Panc1 (cell line): ENCODE data around the gene NKAIN2. TPM values are rescaled to one million over a fixed set of nuclear protein-coding genes. Genes with fewer than 3 reads are reported as not detected.

ENCODE experiments used
- ATAC-seq: fragments of 200-7000 bp; cut with Tn5 transposase; 2 replicates; pipeline ENCODE4 v1.9.1; 2020; ENCODE audit warnings: mild to moderate bottlenecking, moderate library complexity
- BruUV-seq: library from RNA; stranded (reverse); fragments of 400-500 nt; replicated peaks from 2 replicates; lab custom pipeline; 2021; lab: Mats Ljungman, UMichigan
- CTCF ChIA-PET: fragments of 300-600 bp; sonication (Branson Sonifier 250); formaldehyde crosslinking; loops from one replicate; lab custom pipeline; 2022; ENCODE audit warnings: antibody characterized with exemption; lab: Charles Lee
- POLR2A ChIA-PET: fragments of 300-600 bp; sonication (Branson Sonifier 250); formaldehyde crosslinking; loops from one replicate; lab custom pipeline; 2022; ENCODE audit warnings: antibody characterized with exemption; lab: Charles Lee
- DNase-seq: peaks from one replicate; pipeline ENCODE4 v3.0.0-alpha.2; 2010; ENCODE audit warnings: low read depth, low spot score
- H3K27ac ChIP-seq: 2 replicates; pipeline ENCODE4 v1.5.1; 2011; ENCODE audit warnings: mild to moderate bottlenecking, low read length, inconsistent platforms
- H3K27me3 ChIP-seq: fragments of 200-500 bp; sonication (Bioruptor generic); 2 replicates; pipeline ENCODE4 v1.6.0; 2014; ENCODE audit warnings: low read length, inconsistent platforms; ENCODE audit not compliant: control insufficient read depth, insufficient read depth
- H3K36me3 ChIP-seq: fragments of 200-500 bp; sonication (Bioruptor generic); 2 replicates; pipeline ENCODE4 v1.5.1; 2014; ENCODE audit warnings: inconsistent platforms, mild to moderate bottlenecking, low read length, moderate library complexity; ENCODE audit not compliant: control insufficient read depth, insufficient read depth
- H3K4me1 ChIP-seq: 2 replicates; pipeline ENCODE4 v1.5.1; 2011; ENCODE audit warnings: inconsistent platforms, mild to moderate bottlenecking, low read length, moderate library complexity; ENCODE audit not compliant: control insufficient read depth, insufficient read depth
- H3K4me3 ChIP-seq, 2 experiments: 2 replicates each; pipeline ENCODE4 v1.5.1; 2011 to 2012; ENCODE audit warnings: low read depth in 2 of 2, low read length in 2 of 2, mild to moderate bottlenecking in 2 of 2, inconsistent platforms in 1 of 2, moderate library complexity in 1 of 2
- H3K9me3 ChIP-seq: fragments of 200-500 bp; sonication (Bioruptor generic); 2 replicates; pipeline ENCODE4 v1.5.1; 2014; ENCODE audit warnings: low read depth, mild to moderate bottlenecking, inconsistent platforms, low read length, moderate library complexity; ENCODE audit not compliant: control insufficient read depth, insufficient read depth
- CTCF ChIP-seq: fragments of 450-650 bp; IDR thresholded peaks from 2 replicates; pipeline ENCODE4 v1.5.1; 2017; ENCODE audit warnings: mild to moderate bottlenecking
- POLR2AphosphoS5 ChIP-seq: IDR thresholded peaks from 2 replicates; pipeline ENCODE4 v1.6.1; 2012; ENCODE audit warnings: mild to moderate bottlenecking, low read depth, low read length, moderate library complexity
- SIN3A ChIP-seq: IDR thresholded peaks from 2 replicates; pipeline ENCODE4 v1.6.1; 2012; ENCODE audit warnings: low read depth, mild to moderate bottlenecking, low read length, moderate library complexity, borderline replicate concordance; ENCODE audit not compliant: insufficient read depth
- TCF7L2 ChIP-seq: IDR thresholded peaks from 2 replicates; pipeline ENCODE4 v1.6.1; 2011; ENCODE audit warnings: mild to moderate bottlenecking, low read depth, low read length, inconsistent platforms
- in situ Hi-C: cut with HindIII; loops from 2 replicates; pipeline ENCODE4 v1.10.0; 2016; ENCODE audit warnings: low sequenced_read_pairs, low pct_unique_long_range_greater_than_20kb
- intact Hi-C: fragments of 100-400 bp; cut with micrococcal nuclease; formaldehyde crosslinking; loops from one replicate; pipeline ENCODE4 v1.10.0; 2022; ENCODE audit not compliant: unreplicated experiment
- total RNA-seq: library from RNA; stranded (reverse); gene quantifications from one replicate; pipeline ENCODE4 v1.2.1, GENCODE V29; 2021; ENCODE audit not compliant: unreplicated experiment
- TF ChIP-seq, protein P1 (sequence below), 2 experiments: IDR thresholded peaks; 2 replicates each; pipeline ENCODE4 v1.6.1; 2011 to 2012; ENCODE audit warnings: low read depth in 2 of 2, control low read depth in 1 of 2, low read length in 1 of 2, mild to moderate bottlenecking in 1 of 2, moderate library complexity in 1 of 2; ENCODE audit not compliant: insufficient read depth in 1 of 2

NKAIN2 gene
- total RNA-seq, 1 experiment from 2014 or later: 2.6 TPM

DNA sequence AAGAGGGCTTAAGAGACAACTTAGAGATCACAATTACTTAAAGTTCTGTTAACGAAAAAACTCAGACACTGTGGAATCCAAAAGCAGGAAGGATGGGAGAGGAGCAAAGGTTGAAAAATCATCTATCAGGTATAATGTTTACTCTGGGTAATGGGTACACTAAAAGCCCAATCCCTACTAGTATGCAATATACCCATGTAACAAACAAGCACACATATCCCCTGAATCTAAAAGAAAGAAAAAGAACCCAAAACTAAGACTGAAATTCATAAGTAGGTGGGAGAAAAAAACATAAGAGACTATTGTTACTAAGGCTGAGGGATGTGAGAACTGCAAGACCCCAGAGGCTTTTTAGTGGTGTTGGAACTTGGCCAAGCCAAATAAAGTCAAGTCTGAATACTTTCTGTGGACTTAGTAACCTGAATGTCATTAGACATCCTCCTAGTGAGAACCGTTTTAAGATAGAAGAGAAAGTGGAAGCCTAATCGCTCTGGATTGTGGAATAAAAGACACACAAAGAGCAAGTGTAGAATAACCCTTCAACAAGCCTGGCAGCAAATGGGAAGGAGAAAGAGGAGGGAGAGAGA is 969.2 kb downstream of the NKAIN2 start:
- no peak for DNase-seq
- no TSS peak for BruUV-seq
- intact Hi-C loops (no loop called here), in situ Hi-C loops (no loop called here)
- ChIA-PET CTCF (no interaction called here), POLR2A (no interaction called here)
- TF ChIP-seq SIN3A (no peak), TCF7L2 (no peak), CTCF (no peak), POLR2AphosphoS5 (no peak)
- TF ChIP-seq, protein P1, sequence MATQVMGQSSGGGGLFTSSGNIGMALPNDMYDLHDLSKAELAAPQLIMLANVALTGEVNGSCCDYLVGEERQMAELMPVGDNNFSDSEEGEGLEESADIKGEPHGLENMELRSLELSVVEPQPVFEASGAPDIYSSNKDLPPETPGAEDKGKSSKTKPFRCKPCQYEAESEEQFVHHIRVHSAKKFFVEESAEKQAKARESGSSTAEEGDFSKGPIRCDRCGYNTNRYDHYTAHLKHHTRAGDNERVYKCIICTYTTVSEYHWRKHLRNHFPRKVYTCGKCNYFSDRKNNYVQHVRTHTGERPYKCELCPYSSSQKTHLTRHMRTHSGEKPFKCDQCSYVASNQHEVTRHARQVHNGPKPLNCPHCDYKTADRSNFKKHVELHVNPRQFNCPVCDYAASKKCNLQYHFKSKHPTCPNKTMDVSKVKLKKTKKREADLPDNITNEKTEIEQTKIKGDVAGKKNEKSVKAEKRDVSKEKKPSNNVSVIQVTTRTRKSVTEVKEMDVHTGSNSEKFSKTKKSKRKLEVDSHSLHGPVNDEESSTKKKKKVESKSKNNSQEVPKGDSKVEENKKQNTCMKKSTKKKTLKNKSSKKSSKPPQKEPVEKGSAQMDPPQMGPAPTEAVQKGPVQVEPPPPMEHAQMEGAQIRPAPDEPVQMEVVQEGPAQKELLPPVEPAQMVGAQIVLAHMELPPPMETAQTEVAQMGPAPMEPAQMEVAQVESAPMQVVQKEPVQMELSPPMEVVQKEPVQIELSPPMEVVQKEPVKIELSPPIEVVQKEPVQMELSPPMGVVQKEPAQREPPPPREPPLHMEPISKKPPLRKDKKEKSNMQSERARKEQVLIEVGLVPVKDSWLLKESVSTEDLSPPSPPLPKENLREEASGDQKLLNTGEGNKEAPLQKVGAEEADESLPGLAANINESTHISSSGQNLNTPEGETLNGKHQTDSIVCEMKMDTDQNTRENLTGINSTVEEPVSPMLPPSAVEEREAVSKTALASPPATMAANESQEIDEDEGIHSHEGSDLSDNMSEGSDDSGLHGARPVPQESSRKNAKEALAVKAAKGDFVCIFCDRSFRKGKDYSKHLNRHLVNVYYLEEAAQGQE (IDR thresholded peaks at IDR 0.05; ENCODE audit: insufficient read depth in 1 of 2, low read depth in 2 of 2, low read length in 1 of 2): no peak
- no peak overlapping the region for H3K4me3 ChIP-seq
- no peaks in the 10 kb centered on the region for H3K27me3 ChIP-seq
- ATAC-seq: no peak
- H3K27ac ChIP-seq: no peak overlapping the region
- no peaks in the 10 kb centered on the region for H3K4me1 ChIP-seq
- no peaks in the 10 kb centered on the region for H3K9me3 ChIP-seq
- H3K36me3 ChIP-seq: no peaks in the 10 kb centered on the region

DNA sequence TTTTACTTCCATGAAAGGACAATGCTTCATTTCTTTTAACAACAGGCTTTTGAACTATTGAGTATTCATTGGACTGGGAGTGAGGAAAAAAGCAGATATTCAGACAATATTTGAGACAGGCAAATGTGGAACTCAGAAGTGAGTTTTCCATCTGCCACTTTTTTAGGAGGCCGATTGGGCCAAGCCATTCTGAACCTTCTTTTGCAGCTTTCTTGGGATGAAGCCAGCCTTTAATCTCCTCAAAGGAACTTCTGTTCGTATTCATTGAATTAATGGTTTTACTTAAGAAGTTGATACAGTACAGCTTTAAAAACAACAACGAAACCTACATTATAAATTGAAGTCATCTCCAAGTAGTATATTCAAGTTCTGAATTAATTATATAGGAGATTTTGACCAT is 971.5 kb downstream of the NKAIN2 start:
- ChIA-PET CTCF (no interaction called here), POLR2A (no interaction called here)
- no peak overlapping the region for H3K27ac ChIP-seq
- no TSS peak for BruUV-seq
- intact Hi-C loops (no loop called here), in situ Hi-C loops (no loop called here)
- no peak for DNase-seq
- TF ChIP-seq POLR2AphosphoS5 (no peak), TCF7L2 (no peak), SIN3A (no peak), CTCF (no peak)
- TF ChIP-seq, protein P1 (IDR thresholded peaks at IDR 0.05; ENCODE audit: insufficient read depth in 1 of 2, low read depth in 2 of 2, low read length in 1 of 2): no peak
- no peaks in the 10 kb centered on the region for H3K36me3 ChIP-seq
- no peak overlapping the region for H3K4me3 ChIP-seq
- H3K27me3 ChIP-seq: no peaks in the 10 kb centered on the region
- no peak for ATAC-seq
- peaks cover 5% of the 10 kb centered on the region; the same call in 1 of the 2 replicates for H3K9me3 ChIP-seq
- H3K4me1 ChIP-seq: no peaks in the 10 kb centered on the region
